Keratinocyte (primary cell): Measurements from ENCODE around the gene SLC4A5. TPM values are rescaled to one million over a fixed set of nuclear protein-coding genes. Genes with fewer than 3 reads are reported as not detected.

Source experiments
- DNase-seq: peaks from one replicate; pipeline ENCODE4 v3.0.0-alpha.2; 2011; ENCODE audit warnings: low read depth, missing footprints, low spot score
- FAIRE-seq: peaks from 2 replicates; lab custom pipeline; 2011; peaks lifted over from hg19 to GRCh38; lab: Jason Lieb, UNC
- H2AFZ ChIP-seq: 2 replicates; pipeline ENCODE4 v1.6.0; 2012; ENCODE audit warnings: low read length, control low read depth, inconsistent platforms; ENCODE audit not compliant: control insufficient read depth
- H3K27ac ChIP-seq: 2 replicates; pipeline ENCODE4 v1.5.1; 2011; ENCODE audit warnings: low read length; ENCODE audit not compliant: control insufficient read depth, insufficient read depth
- H3K27me3 ChIP-seq: 3 replicates; pipeline ENCODE4 v1.6.0; 2011; ENCODE audit warnings: low read length; ENCODE audit not compliant: control insufficient read depth, insufficient read depth; ENCODE audit errors: extremely low read depth
- H3K36me3 ChIP-seq, 2 experiments: 2 replicates in 1 of 2; 3 replicates in 1 of 2; pipeline ENCODE4 v1.5.1; 2011; ENCODE audit warnings: low read length in 2 of 2, mild to moderate bottlenecking in 1 of 2; ENCODE audit not compliant: control insufficient read depth in 2 of 2, insufficient read depth in 2 of 2; ENCODE audit errors: extremely low read depth in 1 of 2
- H3K4me1 ChIP-seq: 3 replicates; pipeline ENCODE4 v1.5.1; 2011; ENCODE audit warnings: low read length; ENCODE audit not compliant: control insufficient read depth, insufficient read depth; ENCODE audit errors: extremely low read depth
- H3K4me2 ChIP-seq: 3 replicates; pipeline ENCODE4 v1.6.0; 2011; ENCODE audit warnings: low read depth, low read length; ENCODE audit not compliant: control insufficient read depth, insufficient read depth; ENCODE audit errors: extremely low read depth
- H3K4me3 ChIP-seq, 3 experiments: fragments of 200-600 bp in 1 of 3; sonication (generic) in 1 of 3; 2 replicates in 2 of 3; 3 replicates in 1 of 3; pipeline ENCODE4 v1.5.1; 2011 to 2016; ENCODE audit warnings: low read length in 3 of 3, mild to moderate bottlenecking in 3 of 3, control low read depth in 2 of 3, inconsistent platforms in 1 of 3, low read depth in 1 of 3, mixed read lengths in 1 of 3, mixed run types in 1 of 3, moderate library complexity in 1 of 3; ENCODE audit not compliant: control insufficient read depth in 2 of 3, insufficient read depth in 2 of 3; ENCODE audit errors: extremely low read depth in 1 of 3
- H3K79me2 ChIP-seq: 2 replicates; pipeline ENCODE4 v1.6.0; 2012; ENCODE audit warnings: low read length; ENCODE audit not compliant: control insufficient read depth, insufficient read depth
- H3K9ac ChIP-seq: 3 replicates; pipeline ENCODE4 v1.6.0; 2011; ENCODE audit warnings: low read length; ENCODE audit not compliant: control insufficient read depth, insufficient read depth; ENCODE audit errors: extremely low read depth
- H3K9me1 ChIP-seq: 3 replicates; pipeline ENCODE4 v1.6.0; 2011; ENCODE audit warnings: low read length; ENCODE audit not compliant: control insufficient read depth, insufficient read depth; ENCODE audit errors: extremely low read depth
- H3K9me3 ChIP-seq: 2 replicates; pipeline ENCODE4 v1.5.1; 2012; ENCODE audit warnings: low read depth, low read length; ENCODE audit not compliant: control insufficient read depth
- H4K20me1 ChIP-seq: 3 replicates; pipeline ENCODE4 v1.6.0; 2011; ENCODE audit warnings: low read length; ENCODE audit not compliant: control insufficient read depth, insufficient read depth; ENCODE audit errors: extremely low read depth
- CTCF ChIP-seq, 3 experiments: IDR thresholded peaks in 1 of 3; conservative IDR thresholded peaks in 1 of 3; optimal IDR thresholded peaks in 1 of 3; 2 replicates in 2 of 3; 3 replicates in 1 of 3; pipeline versions ENCODE3 to v1.5.1; 2011; ENCODE audit warnings: low read length in 3 of 3, mild to moderate bottlenecking in 3 of 3, moderate library complexity in 2 of 3, control low read depth in 1 of 3, inconsistent platforms in 1 of 3; ENCODE audit not compliant: insufficient read depth in 2 of 3; ENCODE audit errors: extremely low read depth in 1 of 3
- EZH2 ChIP-seq: IDR thresholded peaks from one replicate; pipeline ENCODE4 v1.6.1; 2012; ENCODE audit warnings: inconsistent platforms, mild to moderate bottlenecking, low read length, moderate library complexity
- dilution Hi-C: fragments of 300-500 bp; cut with MboI; formaldehyde crosslinking; loops from one replicate; pipeline ENCODE4 v1.7.0; 2020; ENCODE audit warnings: low sequenced_read_pairs; ENCODE audit not compliant: extremely low pct_ligation_motif_present
- polyA plus RNA-seq, 5 experiments: library from polyadenylated mRNA; depleted of rRNA in 3 of 5; stranded (reverse) in 3 of 5; stranded (forward) in 1 of 5; unstranded in 1 of 5; fragments of >200 nt; gene quantifications; 1 replicate in 1 of 5; 2 replicates in 3 of 5; 3 replicates in 1 of 5; pipeline versions ENCODE4 v1.2.1 to v1.2.3, GENCODE V29; 2011 to 2012; ENCODE audit warnings: missing spikeins in 2 of 5, low read depth in 1 of 5, low replicate concordance in 1 of 5

Gene SLC4A5
- polyA plus RNA-seq, 1 donor (not counting 4 experiments of a cell fraction or from before 2014, with no cell fraction given): 0.22 TPM

GRCh38 chr2:74291218-74291544, 52.0 kb downstream of the SLC4A5 start:
- H3K36me3 ChIP-seq: no peaks in the 10 kb centered on the region
- no peaks in the 10 kb centered on the region for H3K9me3 ChIP-seq
- no peak overlapping the region for H3K4me3 ChIP-seq
- H3K9me1 ChIP-seq: no peaks in the 10 kb centered on the region
- H3K79me2 ChIP-seq: no peaks in the 10 kb centered on the region
- H4K20me1 ChIP-seq: no peaks in the 10 kb centered on the region
- H3K4me1 ChIP-seq: no peaks in the 10 kb centered on the region
- FAIRE-seq (no peak), DNase-seq (no peak)
- H3K9ac ChIP-seq: no peak overlapping the region
- no peak overlapping the region for H2AFZ ChIP-seq
- H3K4me2 ChIP-seq: no peak overlapping the region
- dilution Hi-C loops: no loop called here
- H3K27ac ChIP-seq: no peak overlapping the region
- no peak for TF ChIP-seq CTCF (optimal IDR thresholded peaks at IDR 0.05 in 1 of 3, IDR thresholded peaks at IDR 0.05 in 1 of 3, conservative IDR thresholded peaks at IDR 0.05 in 1 of 3; ENCODE audit: extremely low read depth in 1 of 3, insufficient read depth in 2 of 3, low read length in 3 of 3)
- no peak for TF ChIP-seq EZH2
- peaks cover 4% of the 10 kb centered on the region for H3K27me3 ChIP-seq

- TF ChIP-seq EZH2: no peak
- no peak for TF ChIP-seq CTCF (optimal IDR thresholded peaks at IDR 0.05 in 1 of 3, IDR thresholded peaks at IDR 0.05 in 1 of 3, conservative IDR thresholded peaks at IDR 0.05 in 1 of 3; ENCODE audit: extremely low read depth in 1 of 3, insufficient read depth in 2 of 3, low read length in 3 of 3)
- H3K9ac ChIP-seq: no peak overlapping the region
- dilution Hi-C loops: no loop called here
Observed at GRCh38 chr2:74290466-74291217, 52.6 kb downstream of the SLC4A5 start.

More at GRCh38 chr2:74290466-74291217, 52.6 kb downstream of the SLC4A5 start:
- Histone ChIP-seq H3K36me3 (no peaks in the 10 kb centered on the region), H3K27me3 (peaks cover 4% of the 10 kb centered on the region), H3K4me2 (no peak overlapping the region), H3K4me1 (no peaks in the 10 kb centered on the region), H3K27ac (no peak overlapping the region), H2AFZ (no peak overlapping the region), H3K9me1 (no peaks in the 10 kb centered on the region), H4K20me1 (no peaks in the 10 kb centered on the region), H3K4me3 (no peak overlapping the region), H3K9me3 (no peaks in the 10 kb centered on the region), H3K79me2 (no peaks in the 10 kb centered on the region)
- no peak for FAIRE-seq
- no peak for DNase-seq
